Kidney tubule cell (primary cell): ENCODE results near the gene CTPS2.
"Not testable (repeated sequence)": the region's sequence is repeated elsewhere in the genome, so short reads cannot be mapped to it uniquely, and the experiment has no call there.

Experiments
- DNase-seq: peaks from one replicate; pipeline ENCODE4 v3.0.0-alpha.2; 2018; ENCODE audit warnings: low spot score

CTPS2 gene

DNA sequence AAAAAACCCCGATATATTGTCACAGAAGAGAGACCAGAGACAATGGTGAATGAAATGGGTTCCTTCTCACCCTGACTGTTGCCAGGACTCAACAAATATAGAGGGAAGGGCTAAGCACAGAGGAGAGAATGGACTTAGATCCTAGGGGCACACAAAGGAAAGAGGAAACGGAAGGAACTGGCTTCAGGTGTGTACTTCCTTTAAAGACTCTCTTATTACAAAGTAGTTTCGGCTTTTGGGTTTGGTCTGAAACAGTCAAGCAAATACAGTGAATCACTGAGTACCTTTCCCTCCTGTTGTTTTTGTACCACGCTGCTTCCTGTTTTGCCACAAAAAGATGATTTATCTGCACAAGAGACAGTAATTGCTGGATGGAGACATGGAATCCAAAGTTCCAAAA is 108.6 kb downstream of the CTPS2 start:
- peak; percentile 29 for DNase-seq

DNA sequence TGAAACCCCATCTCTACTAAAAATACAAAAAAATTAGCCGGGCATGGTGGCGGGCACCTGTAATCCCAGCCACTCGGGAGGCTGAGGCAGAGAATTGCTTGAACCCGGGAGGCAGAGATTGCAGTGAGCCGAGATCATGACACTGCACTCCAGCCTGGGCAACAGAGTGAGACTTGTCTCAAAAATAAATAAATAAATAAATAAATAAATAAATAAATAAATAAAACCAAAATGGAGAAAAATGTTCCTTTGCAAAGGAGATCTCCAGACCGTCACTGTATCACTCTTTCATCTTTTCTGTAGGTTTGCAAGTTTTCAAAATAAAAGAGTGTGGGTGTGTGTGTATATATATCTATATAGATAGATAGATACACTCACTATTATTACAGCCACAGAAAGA is 109.2 kb downstream of the CTPS2 start:
- DNase-seq, result not testable (repeated sequence)

GRCh38 chrX:16601885-16602284 is 110.6 kb downstream of the CTPS2 start:
- no peak for DNase-seq

DNA sequence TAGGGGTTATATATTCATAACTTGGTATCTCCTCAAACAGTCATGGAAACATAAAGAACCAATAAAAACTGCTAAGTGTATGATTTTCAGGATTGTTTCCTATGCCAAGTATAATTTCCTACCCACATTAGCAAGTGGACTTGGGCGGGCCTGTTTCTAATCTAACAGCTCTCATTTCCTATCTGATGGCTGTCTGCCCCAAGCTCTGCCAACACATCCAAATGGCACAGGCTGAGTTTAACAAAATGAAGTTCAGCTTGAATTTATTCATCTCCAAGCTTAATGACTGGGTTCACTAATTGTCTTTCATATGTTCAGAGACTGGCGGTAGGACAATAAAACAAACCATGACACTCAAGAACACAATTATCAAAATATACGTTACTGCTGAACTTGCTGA is 118.0 kb downstream of the CTPS2 start:
- DNase-seq, result no peak

DNA sequence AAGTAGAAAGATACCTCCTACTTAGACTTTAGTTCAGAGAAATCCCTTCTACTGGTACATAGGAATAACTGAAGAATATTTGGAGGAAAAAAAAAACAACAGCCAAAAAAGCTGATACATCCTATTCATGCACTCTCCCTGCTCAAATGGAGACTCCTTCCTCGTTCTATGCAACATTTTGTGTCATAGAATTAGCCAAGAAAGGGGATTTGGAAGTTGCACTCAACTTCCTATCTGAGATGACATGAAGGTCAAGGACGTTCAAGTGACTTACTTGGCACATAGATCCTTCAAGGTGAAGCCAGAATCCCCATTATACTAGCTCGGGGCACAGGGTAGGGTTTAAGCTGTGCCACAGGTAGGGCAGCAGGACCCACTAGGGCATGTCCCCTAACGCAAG is 118.7 kb downstream of the CTPS2 start:
- DNase-seq, result no peak

DNA sequence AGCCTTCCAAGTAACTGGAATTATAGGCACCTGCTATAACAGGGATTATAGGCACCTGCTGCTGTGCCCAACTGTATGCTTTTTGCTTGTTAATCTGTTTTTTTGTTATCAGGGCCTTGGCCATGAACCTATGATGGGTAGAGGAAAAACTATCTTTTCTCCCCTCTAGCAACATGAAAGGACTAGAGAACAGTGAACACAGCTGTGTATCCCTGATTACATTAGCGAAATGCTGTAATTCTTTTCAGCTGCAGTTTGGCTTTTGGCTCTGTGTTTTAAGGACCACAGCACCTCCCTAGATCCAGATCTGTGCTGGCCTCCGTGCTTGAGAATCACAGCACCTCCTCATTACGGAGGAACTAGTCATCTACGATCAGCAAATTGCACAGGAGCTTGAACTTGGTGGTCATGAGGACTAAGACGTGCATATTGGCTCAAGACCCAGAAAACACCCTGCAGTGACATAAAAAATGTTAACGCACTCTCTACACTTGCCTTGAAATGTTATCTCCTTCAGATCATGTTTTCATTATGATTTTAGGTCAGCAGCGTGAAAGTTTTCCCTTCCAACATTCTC is 120.2 kb downstream of the CTPS2 start:
- no peak for DNase-seq

- DNase-seq, result no peak
Measured at GRCh38 chrX:16589826-16590225, 122.6 kb downstream of the CTPS2 start.

- peak; percentile 56 for DNase-seq
Measured at GRCh38 chrX:16589211-16589610, 123.3 kb downstream of the CTPS2 start.

GRCh38 chrX:16588266-16588665 is 124.2 kb downstream of the CTPS2 start:
- DNase-seq, result no peak

- no peak for DNase-seq
Measured at GRCh38 chrX:16587836-16588235, 124.6 kb downstream of the CTPS2 start.

GRCh38 chrX:16586377-16587112 is 125.9 kb downstream of the CTPS2 start:
- DNase-seq, result no peak

DNA sequence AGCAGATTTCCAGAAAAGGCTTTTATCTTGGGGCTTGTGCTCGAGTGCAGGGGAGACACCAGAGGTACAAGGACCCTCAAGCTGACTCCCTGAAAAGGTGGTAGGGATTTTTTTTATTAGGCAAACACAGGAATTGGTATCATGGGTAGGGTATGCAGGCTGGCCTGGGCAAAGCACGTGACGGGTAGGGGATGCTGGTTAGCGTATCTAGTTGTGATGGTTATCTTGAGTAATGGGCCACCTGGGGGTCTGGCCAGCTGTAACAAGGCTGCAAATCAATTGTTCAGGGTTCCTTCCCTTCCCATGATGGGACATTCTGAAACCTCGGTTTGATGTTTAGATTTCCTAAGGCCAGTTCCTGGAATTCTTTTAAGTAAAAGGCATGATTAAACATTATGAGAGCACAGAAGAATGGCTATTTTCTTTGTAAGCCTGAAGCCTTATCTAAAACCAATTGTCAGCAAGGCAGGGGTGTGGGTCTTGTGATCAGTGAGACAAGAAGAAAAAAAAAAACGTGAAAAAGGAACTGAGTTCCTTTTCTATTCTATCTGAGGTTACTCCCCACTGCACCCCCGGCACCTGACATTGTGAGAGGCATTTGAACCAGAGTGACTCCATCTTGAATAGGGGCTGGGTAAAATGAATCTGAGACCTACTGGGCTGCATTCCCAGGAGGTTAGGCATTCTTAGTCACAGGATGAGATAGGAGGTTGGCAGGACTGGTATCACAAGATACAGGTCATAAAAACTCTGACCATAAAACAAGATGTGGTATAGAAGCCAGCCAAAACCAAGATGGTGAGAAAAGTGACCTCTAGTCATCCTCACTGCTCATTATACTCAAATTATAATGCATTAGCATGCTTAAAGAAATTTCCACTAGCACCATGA is 126.7 kb downstream of the CTPS2 start:
- DNase-seq, result no peak

GRCh38 chrX:16580004-16580797 is 132.3 kb downstream of the CTPS2 start:
- DNase-seq, result not testable (repeated sequence)

DNA sequence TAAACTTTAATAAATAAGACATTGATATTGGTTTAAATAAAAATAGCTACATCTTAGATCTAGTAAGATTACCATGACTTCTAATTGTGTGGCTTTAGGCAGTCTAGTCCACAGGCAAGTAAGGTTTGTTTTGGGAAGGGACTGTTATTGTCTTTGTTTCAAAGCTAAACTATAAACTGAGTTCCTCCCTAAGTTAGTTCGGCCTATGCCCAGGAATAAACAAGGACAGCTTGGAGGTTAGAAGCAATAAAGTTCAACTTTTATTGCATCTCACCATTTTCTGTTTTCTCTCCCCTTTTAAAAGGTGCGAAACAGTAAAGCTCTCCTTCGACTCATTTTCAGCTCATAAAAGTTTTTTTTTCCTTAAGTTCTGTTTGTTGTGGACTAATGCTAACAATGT is 133.0 kb downstream of the CTPS2 start:
- DNase-seq, result no peak

GRCh38 chrX:16578218-16578617 is 134.3 kb downstream of the CTPS2 start:
- DNase-seq, result peak; percentile 47

GRCh38 chrX:16577483-16578029 is 134.9 kb downstream of the CTPS2 start:
- no peak for DNase-seq

- not testable (repeated sequence) for DNase-seq
Measured at GRCh38 chrX:16575388-16575787, 137.1 kb downstream of the CTPS2 start.

DNA sequence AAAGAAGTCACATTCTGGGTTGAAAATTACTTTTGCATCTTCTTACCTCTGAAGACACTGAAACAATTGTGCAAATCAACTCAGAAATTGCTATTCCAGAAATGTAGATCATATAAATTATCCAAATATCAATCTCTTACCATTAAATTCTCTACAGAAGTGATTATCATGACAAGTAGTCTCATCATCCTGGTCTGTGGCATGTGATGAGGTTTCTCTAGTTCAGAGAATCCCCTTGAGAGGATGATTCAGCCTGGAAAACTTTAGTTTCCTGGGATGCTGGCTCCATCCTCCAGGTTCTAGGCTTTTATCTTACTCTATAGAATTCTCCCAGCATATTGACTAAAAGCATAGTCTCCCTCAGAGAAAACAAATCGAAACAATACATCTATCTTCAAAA is 138.7 kb downstream of the CTPS2 start:
- DNase-seq, result peak; percentile 44

DNA sequence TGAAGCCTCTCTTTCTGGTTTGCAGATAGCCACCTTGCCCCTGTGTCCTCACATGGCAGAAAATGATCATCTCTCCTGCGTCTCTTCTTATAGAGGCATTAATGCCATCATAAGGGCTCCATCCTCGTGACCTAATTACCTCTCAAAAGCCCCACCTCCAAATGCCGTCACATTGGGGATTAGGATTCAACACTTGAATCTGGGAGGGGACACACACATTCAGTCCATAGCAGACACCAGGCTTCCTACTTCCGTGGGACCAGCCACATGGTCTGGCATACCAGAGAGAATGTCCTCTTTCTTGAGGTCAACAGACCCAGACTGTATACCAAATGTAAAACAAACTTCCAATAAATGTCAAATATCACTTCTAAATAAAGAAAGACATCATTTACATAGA is 144.8 kb downstream of the CTPS2 start:
- DNase-seq, result no peak

DNA sequence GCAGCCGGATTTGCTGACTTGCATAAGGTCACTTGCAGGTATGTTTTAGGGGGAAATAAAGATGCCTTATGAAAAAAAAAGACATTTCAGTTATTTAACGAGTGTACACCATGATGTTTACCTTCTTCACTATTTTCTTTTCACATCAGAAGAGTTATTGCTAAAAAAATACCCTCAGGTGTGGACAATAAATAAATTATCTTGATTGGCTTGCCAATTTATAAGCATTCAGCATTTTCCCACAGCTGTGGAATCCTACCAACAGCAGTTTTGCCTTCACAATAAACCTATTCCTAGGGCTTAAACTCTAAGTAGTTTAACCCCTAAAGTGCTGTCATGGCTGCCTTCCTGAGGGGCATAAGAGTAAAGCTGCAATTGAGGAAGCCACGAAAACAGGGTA is 145.9 kb downstream of the CTPS2 start:
- no peak for DNase-seq

- no peak for DNase-seq
Measured at GRCh38 chrX:16560173-16560572, 152.3 kb downstream of the CTPS2 start.

- no peak for DNase-seq
Measured at GRCh38 chrX:16559206-16559619, 153.3 kb downstream of the CTPS2 start.
